ENCODE data around the gene OR6C75. TPM values are rescaled to one million over a fixed set of nuclear protein-coding genes. Genes with fewer than 3 reads are reported as not detected.
"Not testable (repeated sequence)": the region's sequence is repeated elsewhere in the genome, so short reads cannot be mapped to it uniquely, and the experiment has no call there.

Gene OR6C75
- total RNA-seq: not detected

DNA sequence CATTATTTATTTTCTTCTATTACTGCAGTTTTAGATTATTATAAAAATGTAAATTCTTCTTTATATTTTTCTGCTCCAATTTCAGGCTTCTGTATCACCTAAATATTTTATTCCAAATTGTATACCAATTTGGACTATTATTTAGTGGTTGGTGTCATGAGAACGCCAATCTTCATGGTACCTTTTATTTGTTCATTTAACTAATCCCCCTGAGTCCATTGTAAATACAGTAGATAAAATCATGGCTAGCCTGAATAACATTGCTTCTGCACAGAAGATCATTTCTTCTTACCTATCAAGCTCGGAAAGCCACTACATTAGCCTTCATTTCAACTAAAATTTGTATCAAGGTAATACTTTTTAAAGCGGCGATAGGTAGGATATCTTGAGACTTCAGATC lies at the start of gene OR6C75:
OR6C75 (plus strand) TSS at position 301 of the 400 bp plus-strand sequence. CDS start 2,136 bp downstream, outside the sequence.
- H3K4me1 ChIP-seq: no peaks in the 10 kb centered on the region
- TF ChIP-seq, protein P1, sequence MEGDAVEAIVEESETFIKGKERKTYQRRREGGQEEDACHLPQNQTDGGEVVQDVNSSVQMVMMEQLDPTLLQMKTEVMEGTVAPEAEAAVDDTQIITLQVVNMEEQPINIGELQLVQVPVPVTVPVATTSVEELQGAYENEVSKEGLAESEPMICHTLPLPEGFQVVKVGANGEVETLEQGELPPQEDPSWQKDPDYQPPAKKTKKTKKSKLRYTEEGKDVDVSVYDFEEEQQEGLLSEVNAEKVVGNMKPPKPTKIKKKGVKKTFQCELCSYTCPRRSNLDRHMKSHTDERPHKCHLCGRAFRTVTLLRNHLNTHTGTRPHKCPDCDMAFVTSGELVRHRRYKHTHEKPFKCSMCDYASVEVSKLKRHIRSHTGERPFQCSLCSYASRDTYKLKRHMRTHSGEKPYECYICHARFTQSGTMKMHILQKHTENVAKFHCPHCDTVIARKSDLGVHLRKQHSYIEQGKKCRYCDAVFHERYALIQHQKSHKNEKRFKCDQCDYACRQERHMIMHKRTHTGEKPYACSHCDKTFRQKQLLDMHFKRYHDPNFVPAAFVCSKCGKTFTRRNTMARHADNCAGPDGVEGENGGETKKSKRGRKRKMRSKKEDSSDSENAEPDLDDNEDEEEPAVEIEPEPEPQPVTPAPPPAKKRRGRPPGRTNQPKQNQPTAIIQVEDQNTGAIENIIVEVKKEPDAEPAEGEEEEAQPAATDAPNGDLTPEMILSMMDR (IDR thresholded peaks at IDR 0.05): no peak
- TF ChIP-seq POLR2A (IDR thresholded peaks at IDR 0.05) (no peak), POLR2AphosphoS5 (IDR thresholded peaks at IDR 0.05; ENCODE audit: insufficient read depth in 1 of 2, low read depth in 1 of 2) (no peak)
- H3K27ac ChIP-seq: no peak within 1 kb of the TSS
- H3K36me3 ChIP-seq: no peaks in the 10 kb centered on the region
- DNase-seq (ENCODE audit: extremely low spot score in 2 of 2): no peak
- intact Hi-C loops (cut with DNase I): no loop called here
- H3K4me3 ChIP-seq: no peak within 1 kb of the TSS
- no peaks in the 10 kb centered on the region for H3K27me3 ChIP-seq
- H3K9me3 ChIP-seq: no peaks in the 10 kb centered on the region

DNA sequence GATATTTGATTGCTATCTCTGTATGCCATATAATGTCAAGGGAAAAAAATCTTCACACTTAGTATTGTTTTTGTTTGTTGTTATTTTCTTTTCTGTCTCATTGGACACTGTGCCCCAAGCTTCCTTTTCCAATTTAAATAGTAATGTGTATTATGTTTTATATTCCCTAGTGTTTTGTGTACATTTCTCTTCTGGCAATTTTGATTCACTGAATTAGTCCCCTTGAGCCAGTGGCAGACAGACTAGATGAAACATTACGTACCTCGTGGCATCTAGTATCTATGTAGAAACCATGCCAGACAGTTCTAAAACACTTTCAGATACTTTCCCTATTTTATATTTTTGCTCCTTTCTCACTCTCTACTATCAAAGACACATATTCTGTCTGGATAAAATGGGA lies 48.7 kb upstream of the OR6C75 start, which contains the start of gene OR6C1:
OR6C1 (plus strand) TSS at position 301 of the 400 bp plus-strand sequence. CDS start 6,257 bp downstream, outside the sequence.
- no peak within 1 kb of the TSS for H3K27ac ChIP-seq
- intact Hi-C loops (cut with DNase I): no loop called here
- no peak for TF ChIP-seq POLR2A (IDR thresholded peaks at IDR 0.05)
- no peak for TF ChIP-seq POLR2AphosphoS5 (IDR thresholded peaks at IDR 0.05; ENCODE audit: insufficient read depth in 1 of 2, low read depth in 1 of 2)
- TF ChIP-seq, protein P1 (IDR thresholded peaks at IDR 0.05): no peak
- no peaks in the 10 kb centered on the region for H3K4me1 ChIP-seq
- DNase-seq (ENCODE audit: extremely low spot score in 2 of 2): no peak
- H3K4me3 ChIP-seq: no peak within 1 kb of the TSS
- no peaks in the 10 kb centered on the region for H3K36me3 ChIP-seq
- no peaks in the 10 kb centered on the region for H3K27me3 ChIP-seq
- H3K9me3 ChIP-seq: no peaks in the 10 kb centered on the region

DNA sequence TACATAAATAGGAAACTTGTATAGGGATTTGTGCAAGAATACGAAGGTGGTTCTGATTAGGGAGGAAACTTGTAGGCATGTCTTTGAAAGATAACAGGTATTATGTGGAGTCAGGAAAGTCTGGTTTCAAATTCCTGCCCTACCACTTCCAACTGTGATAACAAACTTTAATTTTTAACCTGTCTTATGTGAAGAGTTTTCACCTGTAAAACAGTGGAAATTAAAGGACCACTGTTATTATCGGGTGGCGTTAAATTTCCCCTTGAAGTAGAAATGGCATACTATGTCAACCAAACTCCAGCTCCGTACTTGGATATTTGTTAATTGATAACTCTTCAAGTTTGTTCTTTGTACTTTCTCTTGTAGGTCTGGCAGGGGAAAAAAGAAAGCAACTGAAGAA lies 42.6 kb upstream of the OR6C75 start:
- intact Hi-C loops (cut with DNase I): no loop called here
- no peaks in the 10 kb centered on the region for H3K9me3 ChIP-seq
- no peak for TF ChIP-seq POLR2A (IDR thresholded peaks at IDR 0.05)
- TF ChIP-seq POLR2AphosphoS5 (IDR thresholded peaks at IDR 0.05; ENCODE audit: insufficient read depth in 1 of 2, low read depth in 1 of 2): no peak
- TF ChIP-seq, protein P1 (IDR thresholded peaks at IDR 0.05): no peak
- H3K4me1 ChIP-seq: no peaks in the 10 kb centered on the region
- no peak overlapping the region for H3K27ac ChIP-seq
- H3K4me3 ChIP-seq: no peak overlapping the region
- DNase-seq (ENCODE audit: extremely low spot score in 2 of 2): no peak
- no peaks in the 10 kb centered on the region for H3K36me3 ChIP-seq
- H3K27me3 ChIP-seq: no peaks in the 10 kb centered on the region

GRCh38 chr12:55325801-55326200 lies 37.0 kb upstream of the OR6C75 start:
- H3K27me3 ChIP-seq; H3K36me3 ChIP-seq; H3K9me3 ChIP-seq; H3K4me3 ChIP-seq; intact Hi-C loops (cut with DNase I); DNase-seq (ENCODE audit: extremely low spot score in 2 of 2); H3K4me1 ChIP-seq; H3K27ac ChIP-seq: not testable (repeated sequence)

DNA sequence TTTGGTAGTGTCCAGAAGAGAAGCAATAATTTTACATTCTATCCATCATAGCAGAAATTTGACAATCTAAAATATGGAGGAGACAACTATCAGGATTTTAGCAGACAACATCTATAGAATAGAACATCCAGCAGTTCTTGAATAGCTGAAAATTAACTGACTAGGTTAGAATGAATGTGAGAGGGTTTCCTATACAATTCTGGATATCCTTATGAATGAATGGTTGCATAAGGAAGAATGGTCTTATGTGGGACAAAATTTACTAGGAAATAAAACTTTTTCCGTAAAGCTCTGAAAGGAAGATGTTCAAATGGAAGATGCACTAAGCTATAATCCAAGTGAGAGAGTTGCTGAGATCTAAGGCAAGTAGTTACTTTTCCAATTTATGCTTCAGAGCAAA lies 32.3 kb upstream of the OR6C75 start, which contains the start of gene OR6C3:
OR6C3 (plus strand) TSS at position 301 of the 400 bp plus-strand sequence. CDS start 955 bp downstream, outside the sequence.
- DNase-seq (ENCODE audit: extremely low spot score in 2 of 2): no peak
- Histone ChIP-seq H3K4me1 (no peaks in the 10 kb centered on the region), H3K27ac (no peak within 1 kb of the TSS), H3K9me3 (no peaks in the 10 kb centered on the region), H3K4me3 (no peak within 1 kb of the TSS), H3K27me3 (no peaks in the 10 kb centered on the region), H3K36me3 (no peaks in the 10 kb centered on the region)
- TF ChIP-seq, protein P1 (IDR thresholded peaks at IDR 0.05): no peak
- TF ChIP-seq POLR2A (IDR thresholded peaks at IDR 0.05): no peak
- TF ChIP-seq POLR2AphosphoS5 (IDR thresholded peaks at IDR 0.05; ENCODE audit: insufficient read depth in 1 of 2, low read depth in 1 of 2): no peak
- intact Hi-C loops (cut with DNase I): no loop called here
